ENCODE results near the gene C20orf144.

The C20orf144 gene

DNA sequence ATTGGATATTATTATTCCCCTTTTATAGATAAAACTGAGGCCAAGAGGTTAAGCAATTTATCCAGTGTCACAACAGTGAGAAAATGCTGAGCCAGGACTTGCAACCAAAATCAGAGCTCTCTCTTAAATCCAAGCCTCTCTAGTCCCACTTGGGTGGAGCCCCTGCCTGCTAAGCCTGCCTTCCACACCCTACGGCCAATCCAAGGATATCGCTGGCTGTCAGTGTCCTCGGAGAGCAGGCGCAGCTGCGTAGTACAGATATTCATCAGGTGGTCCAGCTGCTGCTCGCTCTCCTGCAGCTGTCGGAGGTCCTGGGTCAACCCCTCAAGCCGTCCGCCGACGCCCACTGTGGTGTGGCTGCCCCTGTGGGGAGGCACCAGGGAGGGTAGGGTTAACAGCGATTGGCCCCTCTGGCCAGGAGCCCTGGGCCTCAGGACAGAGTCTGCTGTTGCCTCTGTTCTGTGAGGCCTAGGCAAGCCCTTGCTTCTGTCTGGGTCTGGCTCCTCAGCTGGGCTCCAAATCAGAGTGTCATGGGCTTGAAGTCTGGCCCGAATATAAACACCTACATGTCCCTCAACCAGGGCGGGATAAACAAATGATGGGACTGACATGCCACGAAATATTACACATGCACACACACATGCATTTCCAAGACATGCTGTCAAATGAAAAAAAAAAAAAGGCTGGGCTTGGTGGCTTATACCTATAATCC, 16.0 kb downstream of the C20orf144 start:
- DNase-seq (ENCODE audit: low spot score) = no peak
- TF ChIP-seq, protein P1, sequence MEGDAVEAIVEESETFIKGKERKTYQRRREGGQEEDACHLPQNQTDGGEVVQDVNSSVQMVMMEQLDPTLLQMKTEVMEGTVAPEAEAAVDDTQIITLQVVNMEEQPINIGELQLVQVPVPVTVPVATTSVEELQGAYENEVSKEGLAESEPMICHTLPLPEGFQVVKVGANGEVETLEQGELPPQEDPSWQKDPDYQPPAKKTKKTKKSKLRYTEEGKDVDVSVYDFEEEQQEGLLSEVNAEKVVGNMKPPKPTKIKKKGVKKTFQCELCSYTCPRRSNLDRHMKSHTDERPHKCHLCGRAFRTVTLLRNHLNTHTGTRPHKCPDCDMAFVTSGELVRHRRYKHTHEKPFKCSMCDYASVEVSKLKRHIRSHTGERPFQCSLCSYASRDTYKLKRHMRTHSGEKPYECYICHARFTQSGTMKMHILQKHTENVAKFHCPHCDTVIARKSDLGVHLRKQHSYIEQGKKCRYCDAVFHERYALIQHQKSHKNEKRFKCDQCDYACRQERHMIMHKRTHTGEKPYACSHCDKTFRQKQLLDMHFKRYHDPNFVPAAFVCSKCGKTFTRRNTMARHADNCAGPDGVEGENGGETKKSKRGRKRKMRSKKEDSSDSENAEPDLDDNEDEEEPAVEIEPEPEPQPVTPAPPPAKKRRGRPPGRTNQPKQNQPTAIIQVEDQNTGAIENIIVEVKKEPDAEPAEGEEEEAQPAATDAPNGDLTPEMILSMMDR (conservative IDR thresholded peaks at IDR 0.05; ENCODE audit: low read depth) = no peak
- ChIA-PET POLR2A (ENCODE audit: low non-redundant PET) (no interaction called here), CTCF (interaction anchor here (1.7 kb wide), 1 partner anchor 11 kb away, joined by 10 read pairs; the partner anchor contains the start of gene ACTL10)
- H3K27ac ChIP-seq = peak overlapping the region; percentile 42

DNA sequence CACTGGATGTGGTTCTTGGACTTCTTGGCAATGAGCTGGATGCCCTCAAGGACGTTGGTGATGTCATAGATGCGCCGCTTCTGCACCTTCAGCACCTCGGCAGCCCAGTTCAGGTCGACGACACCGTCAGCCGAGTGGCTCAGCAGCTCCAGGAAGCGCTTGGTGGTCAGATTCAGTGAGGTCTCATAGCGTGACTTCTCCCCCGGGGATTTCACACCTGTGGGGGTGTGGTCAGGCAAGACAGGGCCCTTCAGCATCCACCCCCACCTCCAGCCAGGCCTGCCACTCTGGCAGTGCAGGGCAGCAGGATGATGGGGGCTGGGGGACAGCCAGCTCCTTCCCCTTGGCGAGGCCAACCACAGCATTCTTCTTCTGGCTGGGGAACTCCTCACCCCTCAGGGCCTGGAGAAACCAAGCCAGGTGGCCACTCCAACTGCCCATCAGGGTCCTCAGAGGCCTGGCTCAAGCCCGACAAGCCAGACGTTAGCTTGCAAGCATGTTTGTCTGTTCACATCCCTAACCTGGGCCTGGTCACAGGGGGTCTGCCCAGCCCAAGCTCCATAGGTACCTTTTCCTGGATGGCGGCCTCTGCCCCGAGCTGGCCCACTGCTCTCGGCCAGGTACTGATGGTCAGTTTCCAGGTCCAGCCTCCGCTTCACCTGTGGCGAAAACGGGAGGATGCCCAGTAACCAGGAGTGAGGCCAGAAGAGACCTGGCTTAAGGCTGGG, 17.8 kb downstream of the C20orf144 start:
- H3K27ac ChIP-seq = peak overlapping the region; percentile 42
- POLR2A ChIA-PET (ENCODE audit: low non-redundant PET) = no interaction called here
- no peak for DNase-seq (ENCODE audit: low spot score)
- CTCF ChIA-PET = interaction anchor here (0.9 to 1.6 kb wide), 2 partner anchors 11 to 12 kb away, joined by 3 to 8 read pairs; no protein-coding TSS in a partner anchor
- TF ChIP-seq, protein P1 (conservative IDR thresholded peaks at IDR 0.05; ENCODE audit: low read depth) = no peak

DNA sequence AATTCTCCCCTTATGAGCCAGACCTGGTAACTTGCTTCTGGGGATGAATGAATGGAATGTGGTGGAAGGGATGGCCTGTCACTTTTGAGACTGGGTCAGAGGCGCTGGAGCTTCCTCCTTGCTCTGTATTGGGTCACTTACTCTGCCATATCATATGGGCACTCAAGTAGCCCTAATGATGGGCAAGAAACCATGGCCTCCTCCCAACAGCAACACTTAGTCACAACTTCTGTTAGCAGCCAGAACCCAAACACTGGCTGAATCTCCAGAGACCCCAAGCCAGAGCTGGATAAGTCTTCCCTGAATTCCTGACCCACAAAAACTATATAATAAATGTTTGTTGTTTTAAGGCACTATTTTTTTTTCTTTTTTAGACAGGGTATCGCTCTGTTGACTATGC, 18.6 kb downstream of the C20orf144 start:
- no peak for DNase-seq (ENCODE audit: low spot score)
- POLR2A ChIA-PET (ENCODE audit: low non-redundant PET) = no interaction called here
- TF ChIP-seq, protein P1 (conservative IDR thresholded peaks at IDR 0.05; ENCODE audit: low read depth) = no peak
- peak overlapping the region; percentile 41; the same call in 1 of the 2 replicates for H3K27ac ChIP-seq
- CTCF ChIA-PET = no interaction called here

DNA sequence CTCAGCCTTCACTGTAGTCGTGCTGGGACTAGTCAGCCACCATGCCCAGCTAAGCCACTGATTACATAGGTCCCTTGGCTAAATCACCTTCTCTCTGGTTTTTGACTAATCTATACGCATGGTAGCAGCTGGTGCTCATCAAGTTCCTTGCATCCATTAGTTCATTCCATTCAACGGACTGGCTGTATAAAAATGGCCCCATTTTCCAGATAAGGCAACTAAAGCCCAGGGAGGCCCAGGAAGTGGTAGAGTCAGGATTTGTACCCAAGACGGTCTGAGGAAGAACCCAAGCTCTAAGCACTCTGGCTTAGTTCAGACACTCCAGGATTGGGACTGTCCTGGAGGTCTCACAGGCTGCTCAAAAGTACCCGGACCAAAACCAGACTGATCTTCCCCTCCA, 19.2 kb downstream of the C20orf144 start:
- DNase-seq (ENCODE audit: low spot score) = no peak
- peak overlapping the region; percentile 41 for H3K27ac ChIP-seq
- TF ChIP-seq, protein P1 (conservative IDR thresholded peaks at IDR 0.05; ENCODE audit: low read depth) = no peak
- ChIA-PET POLR2A (ENCODE audit: low non-redundant PET) (no interaction called here), CTCF (no interaction called here)

DNA sequence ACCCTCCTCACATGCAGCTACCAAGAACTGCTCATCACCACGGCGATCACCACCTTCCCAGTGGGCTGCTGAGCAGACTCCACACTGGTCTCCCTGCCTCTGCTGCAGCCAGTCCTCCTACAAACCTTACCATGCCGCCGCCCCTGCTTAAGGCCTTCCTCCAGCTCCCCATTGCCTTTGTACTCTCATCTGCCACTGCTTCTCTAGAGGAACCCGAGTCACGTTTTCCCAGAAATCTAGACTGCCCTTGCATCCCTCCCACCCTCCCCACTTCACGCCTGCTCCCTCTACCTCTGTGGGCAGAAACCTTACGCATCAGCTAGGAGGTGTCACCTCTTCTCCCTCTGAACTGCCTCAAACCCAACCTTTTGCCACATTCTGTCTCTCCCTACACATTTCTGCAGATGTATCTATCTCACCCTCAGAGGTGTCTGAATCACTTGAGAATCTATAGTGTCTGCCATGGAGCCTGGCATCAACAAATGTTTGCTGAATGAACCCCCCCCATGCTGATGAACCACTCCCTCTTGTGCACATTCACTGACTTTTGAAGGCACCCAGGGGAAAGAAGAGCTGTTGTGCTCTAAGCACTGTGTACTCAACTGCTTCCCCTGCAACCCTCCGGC, 19.7 kb downstream of the C20orf144 start:
- H3K27ac ChIP-seq = peak overlapping the region; percentile 41
- DNase-seq (ENCODE audit: low spot score) = no peak
- TF ChIP-seq, protein P1 (conservative IDR thresholded peaks at IDR 0.05; ENCODE audit: low read depth) = no peak
- ChIA-PET CTCF (interaction anchor here (0.6 to 1.2 kb wide), 2 partner anchors 14 to 1832 kb away, joined by 3 to 4 read pairs; no protein-coding TSS in a partner anchor), POLR2A (ENCODE audit: low non-redundant PET) (no interaction called here)
